ENCODE data around the gene ARHGEF12.

DNA sequence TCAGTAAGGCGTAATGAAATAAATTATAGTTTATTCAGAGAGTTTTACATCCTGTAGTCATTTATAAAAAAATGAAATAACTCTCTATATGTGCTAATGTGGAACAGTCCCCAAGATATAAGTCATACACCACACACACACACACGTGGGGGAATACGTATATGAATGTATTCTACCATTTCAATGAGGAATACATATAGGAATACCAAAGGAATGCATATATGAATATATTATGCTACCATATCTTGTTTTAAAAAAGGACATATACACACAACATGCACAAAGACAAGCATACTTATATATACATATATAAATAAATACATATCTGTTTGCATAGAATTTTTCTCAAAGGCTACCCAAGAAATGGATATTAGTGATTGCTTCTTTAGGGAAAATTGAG lies 135.8 kb downstream of the ARHGEF12 start:
- TF ChIP-seq, protein P1, sequence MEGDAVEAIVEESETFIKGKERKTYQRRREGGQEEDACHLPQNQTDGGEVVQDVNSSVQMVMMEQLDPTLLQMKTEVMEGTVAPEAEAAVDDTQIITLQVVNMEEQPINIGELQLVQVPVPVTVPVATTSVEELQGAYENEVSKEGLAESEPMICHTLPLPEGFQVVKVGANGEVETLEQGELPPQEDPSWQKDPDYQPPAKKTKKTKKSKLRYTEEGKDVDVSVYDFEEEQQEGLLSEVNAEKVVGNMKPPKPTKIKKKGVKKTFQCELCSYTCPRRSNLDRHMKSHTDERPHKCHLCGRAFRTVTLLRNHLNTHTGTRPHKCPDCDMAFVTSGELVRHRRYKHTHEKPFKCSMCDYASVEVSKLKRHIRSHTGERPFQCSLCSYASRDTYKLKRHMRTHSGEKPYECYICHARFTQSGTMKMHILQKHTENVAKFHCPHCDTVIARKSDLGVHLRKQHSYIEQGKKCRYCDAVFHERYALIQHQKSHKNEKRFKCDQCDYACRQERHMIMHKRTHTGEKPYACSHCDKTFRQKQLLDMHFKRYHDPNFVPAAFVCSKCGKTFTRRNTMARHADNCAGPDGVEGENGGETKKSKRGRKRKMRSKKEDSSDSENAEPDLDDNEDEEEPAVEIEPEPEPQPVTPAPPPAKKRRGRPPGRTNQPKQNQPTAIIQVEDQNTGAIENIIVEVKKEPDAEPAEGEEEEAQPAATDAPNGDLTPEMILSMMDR (IDR thresholded peaks at IDR 0.05), result no peak
- TF ChIP-seq EZH2 (IDR thresholded peaks at IDR 0.05; ENCODE audit: borderline replicate concordance, insufficient read depth, low read depth, low read length, poor library complexity, severe bottlenecking), result no peak
